ENCODE measurements around the gene MICA. TPM values are rescaled to one million over a fixed set of nuclear protein-coding genes. Genes with fewer than 3 reads are reported as not detected.
A peak's percentile ranks its signal among the peaks of the same experiment; 100 is the strongest.
"Not testable (repeated sequence)": the region's sequence is repeated elsewhere in the genome, so short reads cannot be mapped to it uniquely, and the experiment has no call there.

The MICA gene
- polyA plus RNA-seq, 1 of the 3 experiments (the other 2 are of a cell fraction): 28.8 TPM

DNA sequence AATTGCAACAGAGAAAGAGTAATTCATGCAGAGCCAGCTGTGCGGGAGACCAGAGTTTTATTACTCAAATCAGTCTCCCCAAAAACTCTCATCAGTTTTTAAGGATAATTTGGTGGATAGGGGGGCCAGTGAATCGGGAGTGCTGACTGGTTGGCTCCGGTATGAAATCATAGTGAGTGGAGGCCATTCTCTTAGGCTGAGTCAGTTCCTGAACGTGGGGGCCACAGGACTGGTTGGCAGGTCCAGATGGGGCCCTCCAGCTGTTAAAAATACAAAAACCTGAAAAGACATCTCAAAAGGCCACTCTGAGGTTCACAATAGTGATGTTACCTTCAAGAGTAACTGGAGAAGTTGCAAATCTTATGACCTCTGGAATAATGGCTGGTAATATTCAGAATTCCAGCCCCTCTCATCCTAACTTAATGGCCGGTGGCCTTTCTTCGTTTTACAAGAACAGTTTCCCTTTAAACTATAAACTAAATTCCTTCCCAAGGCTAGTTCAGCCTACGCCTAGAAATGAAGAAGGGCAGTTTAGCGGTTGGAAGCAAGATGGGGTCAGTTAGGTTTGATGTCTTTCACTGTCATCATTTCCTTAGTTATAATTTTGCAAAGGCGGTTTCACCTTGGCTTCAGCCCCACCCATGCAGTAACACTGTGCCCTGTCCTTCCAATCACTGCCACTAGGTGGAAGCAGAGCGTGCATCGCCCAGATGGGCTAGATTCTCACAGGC, 6.8 kb upstream of the MICA start:
- no peaks in the 10 kb centered on the region for H3K9me3 ChIP-seq
- ChIA-PET POLR2A (no interaction called here), CTCF (interaction anchor here (0.7 to 3.9 kb wide), 10 partner anchors 14 to 942 kb away, joined by 3 to 20 read pairs (median 3); no protein-coding TSS in a partner anchor)
- H2AFZ ChIP-seq (ENCODE audit: low read depth): peak overlapping the region; percentile 78; the same call in 1 of the 2 replicates
- no peaks in the 10 kb centered on the region; a peak in 1 of 4 replicates for H3K4me1 ChIP-seq (ENCODE audit: control insufficient read depth in 1 of 2, insufficient read depth in 2 of 2, low read depth in 1 of 2, low read length in 1 of 2)
- H3K9ac ChIP-seq: no peak overlapping the region
- H3K9me2 ChIP-seq: no peaks in the 10 kb centered on the region
- no peak overlapping the region for H3K27ac ChIP-seq (ENCODE audit: low read depth in 2 of 2, low read length in 1 of 2)
- no peak for TF ChIP-seq ELF1 (IDR thresholded peaks at IDR 0.05)
- TF ChIP-seq SMC3 (IDR thresholded peaks at IDR 0.05; ENCODE audit: low read depth, low read length): peak; percentile 55
- TF ChIP-seq POLR2AphosphoS5 (IDR thresholded peaks at IDR 0.05; ENCODE audit: low read depth, low read length): no peak
- no peak for TF ChIP-seq GABPA (IDR thresholded peaks at IDR 0.05; ENCODE audit: low read depth)
- TF ChIP-seq RAD21 (IDR thresholded peaks at IDR 0.05; ENCODE audit: low read length): peak; percentile 61
- TF ChIP-seq, protein P1, sequence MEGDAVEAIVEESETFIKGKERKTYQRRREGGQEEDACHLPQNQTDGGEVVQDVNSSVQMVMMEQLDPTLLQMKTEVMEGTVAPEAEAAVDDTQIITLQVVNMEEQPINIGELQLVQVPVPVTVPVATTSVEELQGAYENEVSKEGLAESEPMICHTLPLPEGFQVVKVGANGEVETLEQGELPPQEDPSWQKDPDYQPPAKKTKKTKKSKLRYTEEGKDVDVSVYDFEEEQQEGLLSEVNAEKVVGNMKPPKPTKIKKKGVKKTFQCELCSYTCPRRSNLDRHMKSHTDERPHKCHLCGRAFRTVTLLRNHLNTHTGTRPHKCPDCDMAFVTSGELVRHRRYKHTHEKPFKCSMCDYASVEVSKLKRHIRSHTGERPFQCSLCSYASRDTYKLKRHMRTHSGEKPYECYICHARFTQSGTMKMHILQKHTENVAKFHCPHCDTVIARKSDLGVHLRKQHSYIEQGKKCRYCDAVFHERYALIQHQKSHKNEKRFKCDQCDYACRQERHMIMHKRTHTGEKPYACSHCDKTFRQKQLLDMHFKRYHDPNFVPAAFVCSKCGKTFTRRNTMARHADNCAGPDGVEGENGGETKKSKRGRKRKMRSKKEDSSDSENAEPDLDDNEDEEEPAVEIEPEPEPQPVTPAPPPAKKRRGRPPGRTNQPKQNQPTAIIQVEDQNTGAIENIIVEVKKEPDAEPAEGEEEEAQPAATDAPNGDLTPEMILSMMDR (IDR thresholded peaks at IDR 0.05): peak; percentile 62
- no peaks in the 10 kb centered on the region for H3K27me3 ChIP-seq (ENCODE audit: insufficient read depth)
- peak overlapping the region; percentile 67; the same call in 1 of the 2 replicates for H3K4me2 ChIP-seq
- H3F3A ChIP-seq (replicated peaks; ENCODE audit: insufficient read depth): peaks cover 15% of the 10 kb centered on the region
- no peaks in the 10 kb centered on the region; the same call in 1 of the 2 replicates for H4K20me1 ChIP-seq (ENCODE audit: insufficient read depth)
- DNase-seq: peak; percentile 68
- 25% methylated on average over 10 of the region's 11 CpGs for WGBS (ENCODE audit: low lambda C conversion rate)
- peaks cover 10% of the 10 kb centered on the region for H3K79me2 ChIP-seq (ENCODE audit: insufficient read depth)
- no peak overlapping the region; a peak in 1 of 4 replicates for H3K4me3 ChIP-seq (ENCODE audit: low read depth in 2 of 2, low read length in 1 of 2)
- no peaks in the 10 kb centered on the region for H3K36me3 ChIP-seq (replicated peaks in 1 of 2; ENCODE audit: control insufficient read depth in 1 of 2, insufficient read depth in 2 of 2, low read length in 1 of 2)

DNA sequence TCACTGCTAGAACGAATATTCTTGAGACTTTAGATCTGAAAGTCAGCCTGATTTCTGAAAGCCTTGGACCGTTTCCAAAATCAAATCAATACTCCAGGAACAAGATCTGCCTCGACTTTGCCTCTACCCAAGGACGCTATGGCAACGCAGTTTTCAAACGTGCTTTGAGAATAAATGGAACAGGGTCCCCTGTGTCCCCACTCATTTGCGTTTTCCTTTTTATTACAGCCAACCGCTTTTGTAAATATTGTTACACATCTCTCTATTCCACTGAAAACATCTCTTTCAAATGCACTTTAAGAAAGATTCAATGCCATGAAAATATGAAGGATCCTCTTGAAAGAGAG, 6.3 kb upstream of the MICA start:
- H3K27me3 ChIP-seq (ENCODE audit: insufficient read depth); H3K36me3 ChIP-seq (replicated peaks in 1 of 2; ENCODE audit: control insufficient read depth in 1 of 2, insufficient read depth in 2 of 2, low read length in 1 of 2); H3K4me3 ChIP-seq (ENCODE audit: low read depth in 2 of 2, low read length in 1 of 2); H2AFZ ChIP-seq (ENCODE audit: low read depth); H3K4me1 ChIP-seq (ENCODE audit: control insufficient read depth in 1 of 2, insufficient read depth in 2 of 2, low read depth in 1 of 2, low read length in 1 of 2); H4K20me1 ChIP-seq (ENCODE audit: insufficient read depth); POLR2A ChIA-PET; H3K9me2 ChIP-seq; H3K9ac ChIP-seq; DNase-seq; H3K27ac ChIP-seq (ENCODE audit: low read depth in 2 of 2, low read length in 1 of 2); H3K9me3 ChIP-seq: not testable (repeated sequence)
- CTCF ChIA-PET: interaction anchor here (0.7 to 3.9 kb wide), 10 partner anchors 11 to 1397 kb away, joined by 3 to 20 read pairs (median 4); no protein-coding TSS in a partner anchor
- 8% methylated on average over 7 of the region's 8 CpGs for WGBS (ENCODE audit: low lambda C conversion rate)
- Histone ChIP-seq H3K4me2 (peak overlapping the region; percentile 67; the same call in 1 of the 2 replicates), H3K79me2 (ENCODE audit: insufficient read depth) (peaks cover 15% of the 10 kb centered on the region), H3F3A (replicated peaks; ENCODE audit: insufficient read depth) (peaks cover 20% of the 10 kb centered on the region)

DNA sequence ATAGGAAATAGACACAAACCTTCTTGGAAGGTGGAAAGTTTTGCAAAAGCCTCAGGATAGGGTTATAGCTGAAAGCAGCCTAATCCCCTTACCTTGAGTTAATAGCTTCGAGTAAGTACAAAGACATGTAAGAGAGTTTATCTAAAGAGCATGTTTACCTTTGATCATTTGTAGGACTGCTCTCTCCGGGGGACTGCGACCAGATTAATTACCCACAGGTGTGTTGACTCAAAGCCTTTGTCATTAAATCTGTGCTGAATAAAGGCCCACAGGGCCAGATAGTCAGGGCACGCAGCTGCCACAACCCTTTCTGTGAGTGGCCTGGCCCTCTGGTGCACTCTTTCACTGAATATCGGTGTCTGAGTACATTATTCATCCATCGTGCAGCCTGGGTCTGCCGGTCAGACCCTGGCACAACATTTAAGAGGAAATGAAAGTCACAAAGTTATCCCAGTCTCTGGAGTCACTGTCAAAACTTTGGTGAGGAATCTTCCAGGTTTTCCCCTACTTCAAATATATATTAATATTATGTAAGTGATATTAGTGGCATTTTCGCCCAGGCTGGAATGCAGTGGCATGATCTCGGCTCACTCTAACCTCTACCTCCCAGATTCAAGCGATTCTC, 5.4 kb upstream of the MICA start:
- no peak for DNase-seq
- Histone ChIP-seq H2AFZ (ENCODE audit: low read depth) (no peak overlapping the region), H3K4me2 (no peak overlapping the region; the same call in 1 of the 2 replicates), H3K4me3 (ENCODE audit: low read depth in 2 of 2, low read length in 1 of 2) (no peak overlapping the region), H3K9me3 (no peaks in the 10 kb centered on the region), H3F3A (replicated peaks; ENCODE audit: insufficient read depth) (peaks cover 28% of the 10 kb centered on the region), H3K36me3 (replicated peaks in 1 of 2; ENCODE audit: control insufficient read depth in 1 of 2, insufficient read depth in 2 of 2, low read length in 1 of 2) (no peaks in the 10 kb centered on the region), H4K20me1 (ENCODE audit: insufficient read depth) (peaks cover 11% of the 10 kb centered on the region), H3K4me1 (ENCODE audit: control insufficient read depth in 1 of 2, insufficient read depth in 2 of 2, low read depth in 1 of 2, low read length in 1 of 2) (no peaks in the 10 kb centered on the region; a peak in 1 of 4 replicates), H3K9me2 (no peaks in the 10 kb centered on the region), H3K79me2 (ENCODE audit: insufficient read depth) (peaks cover 24% of the 10 kb centered on the region), H3K27me3 (ENCODE audit: insufficient read depth) (no peaks in the 10 kb centered on the region), H3K9ac (no peak overlapping the region), H3K27ac (ENCODE audit: low read depth in 2 of 2, low read length in 1 of 2) (no peak overlapping the region)
- WGBS (ENCODE audit: low lambda C conversion rate): 34% methylated on average over 10 of the region's 10 CpGs
- POLR2A ChIA-PET: no interaction called here
- TF ChIP-seq, protein P2, sequence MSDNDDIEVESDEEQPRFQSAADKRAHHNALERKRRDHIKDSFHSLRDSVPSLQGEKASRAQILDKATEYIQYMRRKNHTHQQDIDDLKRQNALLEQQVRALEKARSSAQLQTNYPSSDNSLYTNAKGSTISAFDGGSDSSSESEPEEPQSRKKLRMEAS (IDR thresholded peaks at IDR 0.05; ENCODE audit: low read depth): no peak
- CTCF ChIA-PET: interaction anchor here (0.7 to 3.9 kb wide), 13 partner anchors 12 to 1396 kb away, joined by 3 to 20 read pairs (median 4); no protein-coding TSS in a partner anchor
